Liver (tissue), 3 donors: ENCODE measurements around the gene ACCSL.

ENCODE experiments used
- EGR1 ChIP-seq, 2 donors: IDR thresholded peaks; 2 replicates each; pipeline ENCODE4 v1.6.1; 2016 to 2018; ENCODE audit warnings: antibody characterized with exemption in 2 of 2, low read depth in 2 of 2
- GABPA ChIP-seq, 2 donors: IDR thresholded peaks in 1 of 2; conservative IDR thresholded peaks in 1 of 2; 2 replicates each; pipeline ENCODE4 v1.6.1; 2016; ENCODE audit warnings: antibody characterized with exemption in 2 of 2, mild to moderate bottlenecking in 1 of 2, moderate library complexity in 1 of 2
- HNF4A ChIP-seq, 2 donors: conservative IDR thresholded peaks; 2 replicates each; pipeline ENCODE4 v1.6.1; 2016; ENCODE audit warnings: antibody characterized with exemption in 2 of 2, mild to moderate bottlenecking in 2 of 2
- HNF4G ChIP-seq: IDR thresholded peaks from 2 replicates; pipeline ENCODE4 v1.6.1; 2016; ENCODE audit warnings: antibody characterized with exemption
- JUND ChIP-seq, 2 donors: IDR thresholded peaks; 2 replicates each; pipeline ENCODE4 v1.6.1; 2016; ENCODE audit warnings: antibody characterized with exemption in 2 of 2
- RXRA ChIP-seq, 2 donors: IDR thresholded peaks; 2 replicates each; pipeline ENCODE4 v1.6.1; 2017 to 2018; ENCODE audit warnings: antibody characterized with exemption in 2 of 2, mild to moderate bottlenecking in 1 of 2
- SP1 ChIP-seq: IDR thresholded peaks from 2 replicates; pipeline ENCODE4 v1.6.1; 2018; ENCODE audit warnings: antibody characterized with exemption, mild to moderate bottlenecking
- TAF1 ChIP-seq: conservative IDR thresholded peaks from 2 replicates; pipeline ENCODE4 v1.6.1; 2016; ENCODE audit warnings: antibody characterized with exemption, mild to moderate bottlenecking
- YY1 ChIP-seq: IDR thresholded peaks from 2 replicates; pipeline ENCODE4 v1.6.1; 2016; ENCODE audit warnings: antibody characterized with exemption, mild to moderate bottlenecking
- TF ChIP-seq, protein P1 (sequence below): fragments of 150-350 bp; IDR thresholded peaks from 2 replicates; pipeline ENCODE4 v1.5.1; 2017; ENCODE audit warnings: improper control_type of control experiment, low read depth, low read length; ENCODE audit not compliant: missing input control
- TF ChIP-seq, protein P2 (sequence below): IDR thresholded peaks from 2 replicates; pipeline ENCODE4 v1.6.1; 2016; ENCODE audit warnings: antibody characterized with exemption
- TF ChIP-seq, protein P3 (sequence below): IDR thresholded peaks from 2 replicates; pipeline ENCODE4 v1.6.1; 2016; ENCODE audit warnings: antibody characterized with exemption
- TF ChIP-seq, protein P4 (sequence below): IDR thresholded peaks from 2 replicates; pipeline ENCODE4 v1.6.1; 2016; ENCODE audit warnings: antibody characterized with exemption, mild to moderate bottlenecking
- TF ChIP-seq, protein P5 (sequence below): IDR thresholded peaks from 2 replicates; pipeline ENCODE4 v1.6.1; 2016; ENCODE audit warnings: antibody characterized with exemption
- donor health status: healthy.
- donor health status: healthy.

DNA sequence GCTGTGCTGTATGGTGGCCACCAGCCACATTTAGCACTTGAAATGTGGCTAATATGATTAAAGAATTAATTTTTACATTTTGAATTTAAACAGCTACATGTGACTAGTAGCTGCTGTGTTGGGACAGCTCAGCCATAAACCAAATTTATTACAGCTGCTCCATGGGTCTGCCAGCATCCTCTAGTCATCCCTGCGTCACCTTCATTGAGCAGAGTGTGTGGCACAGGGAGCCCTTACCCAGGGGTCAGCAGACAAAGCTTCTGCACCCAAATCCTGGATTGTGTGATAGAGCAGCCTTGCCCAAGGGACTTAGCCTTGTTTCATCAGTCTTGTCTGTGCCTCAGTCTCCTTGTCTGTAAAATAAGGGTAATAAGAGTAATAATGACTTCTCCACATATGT, 19.4 kb upstream of the ACCSL start:
- TF ChIP-seq, protein P1, sequence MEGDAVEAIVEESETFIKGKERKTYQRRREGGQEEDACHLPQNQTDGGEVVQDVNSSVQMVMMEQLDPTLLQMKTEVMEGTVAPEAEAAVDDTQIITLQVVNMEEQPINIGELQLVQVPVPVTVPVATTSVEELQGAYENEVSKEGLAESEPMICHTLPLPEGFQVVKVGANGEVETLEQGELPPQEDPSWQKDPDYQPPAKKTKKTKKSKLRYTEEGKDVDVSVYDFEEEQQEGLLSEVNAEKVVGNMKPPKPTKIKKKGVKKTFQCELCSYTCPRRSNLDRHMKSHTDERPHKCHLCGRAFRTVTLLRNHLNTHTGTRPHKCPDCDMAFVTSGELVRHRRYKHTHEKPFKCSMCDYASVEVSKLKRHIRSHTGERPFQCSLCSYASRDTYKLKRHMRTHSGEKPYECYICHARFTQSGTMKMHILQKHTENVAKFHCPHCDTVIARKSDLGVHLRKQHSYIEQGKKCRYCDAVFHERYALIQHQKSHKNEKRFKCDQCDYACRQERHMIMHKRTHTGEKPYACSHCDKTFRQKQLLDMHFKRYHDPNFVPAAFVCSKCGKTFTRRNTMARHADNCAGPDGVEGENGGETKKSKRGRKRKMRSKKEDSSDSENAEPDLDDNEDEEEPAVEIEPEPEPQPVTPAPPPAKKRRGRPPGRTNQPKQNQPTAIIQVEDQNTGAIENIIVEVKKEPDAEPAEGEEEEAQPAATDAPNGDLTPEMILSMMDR = no peak
- TF ChIP-seq TAF1 (no peak), RXRA (IDR thresholded peaks at IDR 0.05) (no peak), YY1 (no peak), JUND (IDR thresholded peaks at IDR 0.05) (no peak), HNF4A (conservative IDR thresholded peaks at IDR 0.05) (no peak), HNF4G (no peak), EGR1 (IDR thresholded peaks at IDR 0.05; ENCODE audit: low read depth in 2 of 2) (no peak), GABPA (IDR thresholded peaks at IDR 0.05 in 1 of 2, conservative IDR thresholded peaks at IDR 0.05 in 1 of 2) (no peak), SP1 (no peak)
- TF ChIP-seq, protein P2, sequence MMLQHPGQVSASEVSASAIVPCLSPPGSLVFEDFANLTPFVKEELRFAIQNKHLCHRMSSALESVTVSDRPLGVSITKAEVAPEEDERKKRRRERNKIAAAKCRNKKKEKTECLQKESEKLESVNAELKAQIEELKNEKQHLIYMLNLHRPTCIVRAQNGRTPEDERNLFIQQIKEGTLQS = no peak
- TF ChIP-seq, protein P3, sequence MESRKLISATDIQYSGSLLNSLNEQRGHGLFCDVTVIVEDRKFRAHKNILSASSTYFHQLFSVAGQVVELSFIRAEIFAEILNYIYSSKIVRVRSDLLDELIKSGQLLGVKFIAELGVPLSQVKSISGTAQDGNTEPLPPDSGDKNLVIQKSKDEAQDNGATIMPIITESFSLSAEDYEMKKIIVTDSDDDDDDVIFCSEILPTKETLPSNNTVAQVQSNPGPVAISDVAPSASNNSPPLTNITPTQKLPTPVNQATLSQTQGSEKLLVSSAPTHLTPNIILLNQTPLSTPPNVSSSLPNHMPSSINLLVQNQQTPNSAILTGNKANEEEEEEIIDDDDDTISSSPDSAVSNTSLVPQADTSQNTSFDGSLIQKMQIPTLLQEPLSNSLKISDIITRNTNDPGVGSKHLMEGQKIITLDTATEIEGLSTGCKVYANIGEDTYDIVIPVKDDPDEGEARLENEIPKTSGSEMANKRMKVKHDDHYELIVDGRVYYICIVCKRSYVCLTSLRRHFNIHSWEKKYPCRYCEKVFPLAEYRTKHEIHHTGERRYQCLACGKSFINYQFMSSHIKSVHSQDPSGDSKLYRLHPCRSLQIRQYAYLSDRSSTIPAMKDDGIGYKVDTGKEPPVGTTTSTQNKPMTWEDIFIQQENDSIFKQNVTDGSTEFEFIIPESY = no peak
- TF ChIP-seq, protein P4, sequence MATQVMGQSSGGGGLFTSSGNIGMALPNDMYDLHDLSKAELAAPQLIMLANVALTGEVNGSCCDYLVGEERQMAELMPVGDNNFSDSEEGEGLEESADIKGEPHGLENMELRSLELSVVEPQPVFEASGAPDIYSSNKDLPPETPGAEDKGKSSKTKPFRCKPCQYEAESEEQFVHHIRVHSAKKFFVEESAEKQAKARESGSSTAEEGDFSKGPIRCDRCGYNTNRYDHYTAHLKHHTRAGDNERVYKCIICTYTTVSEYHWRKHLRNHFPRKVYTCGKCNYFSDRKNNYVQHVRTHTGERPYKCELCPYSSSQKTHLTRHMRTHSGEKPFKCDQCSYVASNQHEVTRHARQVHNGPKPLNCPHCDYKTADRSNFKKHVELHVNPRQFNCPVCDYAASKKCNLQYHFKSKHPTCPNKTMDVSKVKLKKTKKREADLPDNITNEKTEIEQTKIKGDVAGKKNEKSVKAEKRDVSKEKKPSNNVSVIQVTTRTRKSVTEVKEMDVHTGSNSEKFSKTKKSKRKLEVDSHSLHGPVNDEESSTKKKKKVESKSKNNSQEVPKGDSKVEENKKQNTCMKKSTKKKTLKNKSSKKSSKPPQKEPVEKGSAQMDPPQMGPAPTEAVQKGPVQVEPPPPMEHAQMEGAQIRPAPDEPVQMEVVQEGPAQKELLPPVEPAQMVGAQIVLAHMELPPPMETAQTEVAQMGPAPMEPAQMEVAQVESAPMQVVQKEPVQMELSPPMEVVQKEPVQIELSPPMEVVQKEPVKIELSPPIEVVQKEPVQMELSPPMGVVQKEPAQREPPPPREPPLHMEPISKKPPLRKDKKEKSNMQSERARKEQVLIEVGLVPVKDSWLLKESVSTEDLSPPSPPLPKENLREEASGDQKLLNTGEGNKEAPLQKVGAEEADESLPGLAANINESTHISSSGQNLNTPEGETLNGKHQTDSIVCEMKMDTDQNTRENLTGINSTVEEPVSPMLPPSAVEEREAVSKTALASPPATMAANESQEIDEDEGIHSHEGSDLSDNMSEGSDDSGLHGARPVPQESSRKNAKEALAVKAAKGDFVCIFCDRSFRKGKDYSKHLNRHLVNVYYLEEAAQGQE = no peak
- TF ChIP-seq, protein P5, sequence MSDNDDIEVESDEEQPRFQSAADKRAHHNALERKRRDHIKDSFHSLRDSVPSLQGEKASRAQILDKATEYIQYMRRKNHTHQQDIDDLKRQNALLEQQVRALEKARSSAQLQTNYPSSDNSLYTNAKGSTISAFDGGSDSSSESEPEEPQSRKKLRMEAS = no peak
